ENCODE data around the gene CKB.

Gene CKB

GRCh38 chr14:103549361-103550311 is 27.0 kb upstream of the CKB start:
- FAIRE-seq = no peak

GRCh38 chr14:103548463-103549351 is 26.1 kb upstream of the CKB start:
- no peak for FAIRE-seq

- no peak for FAIRE-seq
These were observed 25.4 kb upstream of the CKB start for GRCh38 chr14:103547941-103548462.

GRCh38 chr14:103547455-103547940 is 24.9 kb upstream of the CKB start:
- FAIRE-seq = no peak

GRCh38 chr14:103546652-103547454 is 24.2 kb upstream of the CKB start:
- no peak for FAIRE-seq

- FAIRE-seq = no peak
These were observed 23.5 kb upstream of the CKB start for GRCh38 chr14:103545915-103546651.

- FAIRE-seq = no peak
These were observed 22.7 kb upstream of the CKB start for GRCh38 chr14:103545219-103545914.

- no peak for FAIRE-seq
These were observed 22.0 kb upstream of the CKB start for GRCh38 chr14:103544388-103545218.

- FAIRE-seq = no peak
These were observed 21.2 kb upstream of the CKB start for GRCh38 chr14:103543721-103544387.

- no peak for FAIRE-seq
These were observed 20.5 kb upstream of the CKB start for GRCh38 chr14:103543140-103543539.

- FAIRE-seq = no peak
These were observed 20.0 kb upstream of the CKB start for GRCh38 chr14:103542605-103543088.

- no peak for FAIRE-seq
These were observed 19.3 kb upstream of the CKB start for GRCh38 chr14:103541709-103542604.

- no peak for FAIRE-seq
These were observed 18.4 kb upstream of the CKB start for GRCh38 chr14:103540821-103541708.

- no peak for FAIRE-seq
These were observed 16.6 kb upstream of the CKB start for GRCh38 chr14:103539056-103539825.

- no peak for FAIRE-seq
These were observed 15.8 kb upstream of the CKB start for GRCh38 chr14:103538291-103539055.
